HG03196 (cell line): Measurements from ENCODE around the gene CLCN7.
A peak's percentile ranks its signal among the peaks of the same experiment; 100 is the strongest.

Source experiments
- ATAC-seq: cut with Tn5 transposase; IDR thresholded peaks from one replicate; pipeline ENCODE4 v1.9.1; 2021; ENCODE audit not compliant: unreplicated experiment

The CLCN7 gene

DNA sequence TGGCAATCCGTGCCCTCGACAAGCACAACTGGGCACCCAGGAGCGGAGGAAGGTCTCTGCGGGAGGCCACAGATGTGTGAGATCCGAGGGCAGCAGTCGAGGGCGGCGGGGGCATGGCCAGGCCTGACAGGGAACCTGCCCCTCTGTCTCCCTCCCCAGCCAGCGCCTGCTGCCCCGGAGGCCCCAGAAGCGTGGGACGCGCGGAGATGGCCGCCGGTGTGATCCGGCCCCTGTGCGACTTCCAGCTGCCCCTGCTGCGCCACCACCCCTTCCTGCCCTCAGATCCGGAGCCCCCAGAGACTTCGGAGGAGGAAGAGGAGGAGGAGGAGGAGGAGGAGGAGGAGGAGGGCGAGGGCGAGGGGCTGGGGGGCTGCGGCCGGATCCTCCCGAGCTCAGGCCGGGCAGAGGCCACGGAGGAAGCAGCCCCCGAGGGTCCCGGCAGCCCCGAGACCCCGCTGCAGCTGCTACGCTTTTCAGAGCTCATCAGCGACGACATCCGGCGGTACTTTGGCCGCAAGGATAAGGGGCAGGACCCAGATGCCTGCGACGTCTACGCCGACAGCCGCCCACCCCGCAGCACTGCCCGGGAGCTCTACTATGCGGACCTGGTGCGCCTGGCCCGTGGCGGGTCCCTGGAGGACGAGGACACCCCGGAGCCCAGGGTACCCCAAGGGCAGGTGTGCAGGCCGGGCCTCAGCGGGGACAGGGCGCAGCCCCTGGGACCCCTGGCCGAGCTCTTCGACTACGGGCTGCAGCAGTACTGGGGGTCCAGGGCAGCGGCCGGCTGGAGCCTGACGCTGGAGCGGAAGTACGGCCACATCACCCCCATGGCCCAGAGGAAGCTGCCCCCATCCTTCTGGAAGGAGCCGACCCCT is 42.2 kb downstream of the CLCN7 start:
- no peak for ATAC-seq

GRCh38 chr16:1431497-1432270 is 43.1 kb downstream of the CLCN7 start:
- no peak for ATAC-seq

DNA sequence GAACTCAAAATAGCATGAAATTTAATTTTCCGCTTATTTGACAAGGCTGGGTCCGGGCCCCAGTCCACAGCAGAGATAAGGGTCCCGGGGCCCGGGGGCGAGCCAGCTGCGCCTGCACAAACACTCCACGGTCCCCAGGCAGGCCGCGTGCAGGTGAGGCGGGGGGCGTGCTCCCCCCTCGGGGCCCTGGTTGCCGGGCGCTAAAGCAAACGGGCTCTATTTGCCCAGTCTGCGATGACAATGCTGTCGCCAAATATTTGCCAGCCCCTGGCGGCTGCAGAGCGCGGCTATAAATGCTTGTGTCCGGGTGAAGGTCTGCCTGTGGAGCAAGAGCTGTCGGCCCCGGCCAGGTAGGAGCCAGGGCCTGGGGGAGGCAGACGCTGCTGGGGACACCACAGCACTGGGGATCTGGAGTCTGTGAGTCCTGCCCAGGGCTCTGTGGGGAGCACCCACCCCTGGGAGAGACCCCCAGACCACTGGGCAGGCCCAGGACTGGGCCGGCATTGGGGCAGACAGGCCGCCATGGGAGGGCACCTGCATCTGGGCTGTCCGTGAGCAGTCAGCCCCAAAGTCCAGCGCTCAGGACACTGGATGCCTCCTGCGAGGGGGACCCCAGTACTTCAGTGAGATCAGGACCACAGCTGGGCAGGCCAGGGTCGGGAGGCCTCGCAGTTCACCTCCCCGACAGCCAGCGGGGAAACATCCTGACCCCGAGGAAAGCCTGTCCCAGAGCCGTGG is 43.9 kb downstream of the CLCN7 start, which contains the start of gene PERCC1:
TSS of gene PERCC1 (plus strand) at position 320 of the 738 bp plus-strand sequence. CDS start 1,516 bp downstream, outside the sequence.
- no peak for ATAC-seq

DNA sequence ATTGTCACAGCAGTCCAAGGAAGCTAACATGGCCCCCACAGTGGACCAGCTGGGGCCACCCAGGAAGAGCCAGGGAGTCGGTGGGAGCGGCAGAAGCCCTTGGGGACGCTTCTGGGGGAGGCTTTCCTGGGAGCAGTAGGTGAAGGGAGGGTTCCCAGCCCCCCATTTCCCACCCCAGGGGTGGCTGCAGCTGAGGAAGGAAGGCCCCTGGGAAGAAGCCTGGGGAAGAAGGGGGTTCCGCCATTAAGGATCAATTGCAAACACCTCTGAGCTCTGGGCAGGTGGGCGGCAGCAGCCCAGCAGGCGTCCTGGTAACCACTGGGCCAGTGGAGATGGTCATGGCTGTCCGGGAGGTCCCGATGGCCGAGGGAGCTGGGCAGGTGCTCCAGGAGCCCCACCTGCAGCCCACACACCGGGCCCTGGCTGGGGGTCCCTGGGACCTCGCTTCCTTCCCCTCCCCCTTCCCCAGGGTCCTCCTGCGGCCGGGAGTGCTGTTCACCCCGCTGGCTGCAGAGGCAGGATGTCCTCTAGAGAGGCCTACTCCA is 44.5 kb downstream of the CLCN7 start:
- no peak for ATAC-seq

DNA sequence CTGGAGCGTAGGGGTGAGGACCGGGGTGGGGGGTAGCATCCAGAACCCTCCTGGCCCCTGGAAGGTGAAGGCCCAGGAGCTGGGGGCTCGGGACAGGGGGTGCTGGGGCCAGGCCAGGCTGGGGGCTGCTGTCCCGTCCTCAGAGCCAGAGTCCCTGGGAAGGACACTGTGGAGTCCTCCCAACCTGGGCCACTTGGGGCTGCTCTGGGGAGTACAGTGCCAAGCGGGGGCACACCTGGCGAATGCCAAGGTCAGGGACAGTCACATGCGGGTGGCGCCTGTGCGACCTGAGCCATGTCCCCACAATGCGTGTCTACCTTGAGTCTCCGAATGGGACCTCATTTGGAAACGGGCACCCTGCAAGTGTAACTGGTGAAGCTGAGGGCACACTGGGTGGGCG is 45.2 kb downstream of the CLCN7 start:
- ATAC-seq: no peak

GRCh38 chr16:1429012-1429411 is 45.8 kb downstream of the CLCN7 start:
- ATAC-seq: no peak

DNA sequence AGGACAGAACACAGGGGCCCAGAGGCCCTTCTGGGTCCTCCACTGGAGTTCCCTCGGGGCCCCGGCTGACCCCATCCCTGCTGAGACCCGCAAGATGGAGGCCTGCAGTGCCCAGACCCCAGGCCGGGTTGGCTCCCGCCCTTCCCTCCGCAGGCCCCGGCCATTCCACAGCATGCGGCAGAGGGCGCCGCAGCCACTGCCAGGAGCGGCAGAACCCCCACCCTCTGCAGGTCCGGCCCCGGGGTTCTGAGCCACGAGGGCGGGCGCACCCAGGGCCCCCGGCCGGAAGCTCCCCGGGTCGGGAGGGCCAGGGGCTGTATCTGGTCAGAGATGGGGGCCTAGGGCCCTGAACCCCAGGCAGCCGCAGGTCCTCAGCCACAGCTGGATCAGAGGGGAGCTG is 46.3 kb downstream of the CLCN7 start:
- ATAC-seq: no peak

GRCh38 chr16:1427473-1428461 is 47.1 kb downstream of the CLCN7 start:
- ATAC-seq: no peak

GRCh38 chr16:1426734-1427471 is 47.9 kb downstream of the CLCN7 start:
- ATAC-seq: no peak

GRCh38 chr16:1425616-1426370 is 49.0 kb downstream of the CLCN7 start:
- no peak for ATAC-seq

- no peak for ATAC-seq
Observed at GRCh38 chr16:1424028-1424427, 50.8 kb downstream of the CLCN7 start.

DNA sequence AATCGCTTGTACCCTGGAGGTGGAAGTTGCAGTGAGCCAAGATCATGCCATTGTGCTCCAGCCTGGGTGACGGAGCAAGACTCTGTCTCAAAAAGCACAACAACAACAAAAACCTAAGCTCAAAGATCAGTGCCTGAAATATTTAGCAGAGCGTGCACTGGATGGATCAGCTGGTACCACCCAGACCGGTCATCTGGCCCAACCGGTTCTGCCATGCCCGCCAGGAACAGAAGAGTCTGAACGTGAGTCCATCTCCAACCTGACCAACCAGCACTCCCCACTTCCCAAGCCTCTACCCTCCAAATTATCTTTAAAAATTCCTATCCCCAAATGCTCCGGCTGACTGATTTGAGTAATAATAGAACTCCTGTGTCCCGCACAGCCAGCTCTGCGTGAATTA is 52.8 kb downstream of the CLCN7 start:
- no peak for ATAC-seq

- ATAC-seq: peak; percentile 15
Observed at GRCh38 chr16:1420111-1420539, 54.7 kb downstream of the CLCN7 start.

DNA sequence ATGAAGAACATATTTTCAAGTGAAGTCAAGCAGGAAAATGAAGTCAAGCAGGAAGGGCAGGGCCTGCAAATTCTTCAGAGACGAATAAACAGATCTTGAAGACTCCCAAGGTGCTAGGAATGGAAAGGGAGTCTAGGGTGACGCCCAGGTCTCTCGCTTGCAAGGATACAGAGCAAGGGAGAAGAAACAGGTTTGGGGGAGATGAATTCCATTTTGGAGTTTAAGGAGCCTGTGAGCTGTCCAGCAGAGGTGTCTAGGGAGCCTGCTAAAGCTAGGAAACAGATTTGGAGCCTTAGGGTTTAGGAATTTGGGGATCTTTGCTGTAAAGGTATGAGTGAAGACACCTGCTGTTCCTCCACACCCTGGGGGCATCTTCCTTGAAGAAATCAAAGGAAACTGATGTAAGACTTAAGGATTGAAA is 58.3 kb downstream of the CLCN7 start:
- ATAC-seq: no peak

DNA sequence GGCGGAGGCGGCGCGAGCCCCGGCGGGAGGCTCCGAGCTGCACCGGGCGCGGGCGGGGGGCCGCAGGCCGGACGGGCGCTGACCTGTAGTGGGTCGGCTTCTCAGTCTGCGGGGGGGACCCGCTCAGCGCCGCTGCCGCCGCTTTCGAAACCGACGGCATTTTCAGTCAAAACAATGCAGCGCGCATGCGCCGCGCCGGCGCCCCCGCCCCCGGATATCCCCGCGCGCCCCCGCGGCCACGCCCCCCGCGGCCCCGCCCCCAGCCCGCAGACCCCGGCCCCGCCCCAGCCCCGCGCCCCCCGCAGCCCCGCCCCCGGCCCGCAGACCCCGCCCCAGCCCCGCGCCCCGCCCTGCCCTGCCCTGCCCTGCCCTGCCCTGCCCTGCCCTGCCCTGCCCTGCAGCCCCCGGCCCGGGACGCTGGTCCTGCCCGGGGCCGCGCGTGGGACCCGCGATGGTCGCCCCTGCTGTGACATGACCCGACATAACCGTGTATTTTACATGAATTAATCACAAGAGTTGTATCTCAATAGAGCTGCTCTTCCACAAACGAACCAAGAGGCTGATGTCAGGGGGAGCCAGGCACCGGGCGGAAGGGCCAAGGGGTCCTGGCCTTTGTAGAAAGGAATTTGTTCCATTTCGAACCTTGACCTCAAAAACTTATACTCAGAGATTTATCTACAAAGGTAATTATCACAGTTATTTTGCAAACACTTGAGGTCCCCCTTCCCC is 60.1 kb downstream of the CLCN7 start, which contains the start of gene UNKL:
TSS of gene UNKL (minus strand) at position 173 of the 729 bp plus-strand sequence. CDS start at position 160, 13 bp downstream.
- peak; percentile 40 for ATAC-seq

DNA sequence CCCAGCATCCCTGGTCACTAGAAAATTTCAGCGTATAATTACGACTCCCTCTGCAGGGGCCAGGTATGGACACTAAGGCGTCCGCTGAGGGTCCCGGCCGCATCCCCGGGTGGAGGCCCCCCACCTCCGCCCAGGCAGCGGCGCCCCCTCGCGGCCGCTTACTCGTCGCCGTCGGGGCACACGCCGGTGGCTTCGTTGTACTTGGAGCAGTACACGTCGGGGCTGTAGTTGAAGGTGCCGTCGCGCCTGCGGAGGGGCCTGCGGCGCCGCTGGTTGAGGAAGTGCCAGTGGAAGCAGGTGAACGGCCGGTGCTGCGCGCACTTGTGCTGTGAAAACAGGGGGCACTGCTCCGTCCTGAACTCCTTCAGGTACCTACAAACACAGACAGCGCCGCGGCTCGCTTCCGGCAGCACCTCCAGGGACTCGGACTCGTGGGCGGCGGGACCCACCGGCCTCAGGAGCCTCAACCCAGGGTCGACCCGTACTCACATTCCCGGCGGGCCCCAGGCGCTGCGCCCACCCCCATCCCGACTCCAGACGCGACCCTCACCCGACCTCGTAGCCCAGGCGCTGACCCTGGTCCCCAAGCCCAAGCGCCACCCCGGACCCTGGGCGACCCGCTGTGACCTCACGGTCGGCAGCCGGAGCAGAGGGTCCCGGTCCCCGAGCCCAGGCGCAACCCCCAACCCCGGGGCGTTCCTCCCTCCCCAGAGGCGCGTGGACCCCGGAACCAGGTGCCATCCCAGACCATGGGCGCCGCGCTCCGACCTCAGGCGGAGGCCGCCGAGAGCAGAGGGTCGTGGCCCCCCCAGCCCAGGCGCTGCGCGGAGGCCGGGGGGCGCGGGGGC is 60.9 kb downstream of the CLCN7 start:
- peak; percentile 38 for ATAC-seq

DNA sequence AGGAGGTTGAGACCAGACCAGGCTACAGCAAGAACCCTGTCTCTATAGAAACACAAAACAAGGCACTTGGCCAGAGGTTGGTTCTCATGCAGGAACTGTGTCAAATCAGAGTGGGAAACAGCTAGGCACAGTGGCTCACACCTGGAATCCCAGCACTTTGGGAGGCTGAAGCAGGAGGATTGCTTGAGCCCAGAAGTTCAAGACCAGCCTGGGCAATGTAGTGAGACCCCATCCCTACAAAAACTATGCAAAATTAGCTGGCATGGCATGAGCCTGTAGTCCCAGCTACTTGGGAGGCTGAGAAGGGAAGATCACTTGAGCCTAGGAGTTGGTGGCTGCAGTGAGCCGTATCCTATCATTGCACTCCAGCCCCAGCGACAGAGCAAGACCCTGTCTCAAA is 62.0 kb downstream of the CLCN7 start:
- ATAC-seq: no peak
